ENCODE measurements around the gene ZEB1.

GRCh38 chr10:31320550-31321211, 1.7 kb downstream of the ZEB1 start:
- TF ChIP-seq, protein P1, sequence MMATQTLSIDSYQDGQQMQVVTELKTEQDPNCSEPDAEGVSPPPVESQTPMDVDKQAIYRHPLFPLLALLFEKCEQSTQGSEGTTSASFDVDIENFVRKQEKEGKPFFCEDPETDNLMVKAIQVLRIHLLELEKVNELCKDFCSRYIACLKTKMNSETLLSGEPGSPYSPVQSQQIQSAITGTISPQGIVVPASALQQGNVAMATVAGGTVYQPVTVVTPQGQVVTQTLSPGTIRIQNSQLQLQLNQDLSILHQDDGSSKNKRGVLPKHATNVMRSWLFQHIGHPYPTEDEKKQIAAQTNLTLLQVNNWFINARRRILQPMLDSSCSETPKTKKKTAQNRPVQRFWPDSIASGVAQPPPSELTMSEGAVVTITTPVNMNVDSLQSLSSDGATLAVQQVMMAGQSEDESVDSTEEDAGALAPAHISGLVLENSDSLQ (IDR thresholded peaks at IDR 0.05): no peak
- TF ChIP-seq SP1 (IDR thresholded peaks at IDR 0.05) (no peak), FOXA1 (IDR thresholded peaks at IDR 0.05) (no peak), HDGF (IDR thresholded peaks at IDR 0.05; ENCODE audit: borderline replicate concordance) (no peak)

Data from HEK293T (cell line).